OCI-LY3 (cell line): ENCODE measurements around the gene ERC2.

Experiments
- CTCF ChIP-seq: fragments of 200-600, 300-600 bp; sonication (generic); IDR thresholded peaks from 2 replicates; pipeline ENCODE4 v1.5.1; 2014; ENCODE audit warnings: antibody characterized with exemption, low read length, low read depth
- EZH2phosphoT487 ChIP-seq: fragments of 200-600 bp; shearing (Covaris generic); IDR thresholded peaks from 2 replicates; pipeline ENCODE4 v1.6.1; 2018; ENCODE audit warnings: antibody characterized with exemption, mixed run types, low read depth

GRCh38 chr3:55946574-55947160, 521.6 kb downstream of the ERC2 start:
- no peak for TF ChIP-seq CTCF
- TF ChIP-seq EZH2phosphoT487 = no peak
